GM12865 (cell line): ENCODE results near the gene MYL11.
"Not testable (repeated sequence)": the region's sequence is repeated elsewhere in the genome, so short reads cannot be mapped to it uniquely, and the experiment has no call there.

Source experiments
- DNase-seq: peaks from one replicate; pipeline ENCODE4 v3.0.0; 2010; ENCODE audit warnings: low read depth
- H3K4me3 ChIP-seq: 2 replicates; pipeline ENCODE4 v1.5.1; 2011; ENCODE audit warnings: mild to moderate bottlenecking, low read depth, low read length, control low read depth
- CTCF ChIP-seq: IDR thresholded peaks from 2 replicates; pipeline ENCODE4 v1.5.1; 2011; ENCODE audit warnings: low read length, control low read depth, low read depth, inconsistent platforms; ENCODE audit not compliant: insufficient read depth; ENCODE audit errors: missing control alignments

MYL11 gene

GRCh38 chr16:30395155-30395991, 20.8 kb downstream of the MYL11 start, which contains the start of gene ZNF48:
ZNF48 (plus strand) TSS chr16:30395420; CDS start chr16:30395795, 375 bp downstream.
- peak; percentile 89 for DNase-seq
- H3K4me3 ChIP-seq: peak within 1 kb of the TSS; percentile 85
- TF ChIP-seq CTCF: peak; percentile 31

- no peak for DNase-seq
- H3K4me3 ChIP-seq: peak overlapping the region; percentile 85
- no peak for TF ChIP-seq CTCF
These were observed 21.5 kb downstream of the MYL11 start for GRCh38 chr16:30395992-30396585.

GRCh38 chr16:30396627-30397026, 22.0 kb downstream of the MYL11 start:
- not testable (repeated sequence) for H3K4me3 ChIP-seq, DNase-seq

- H3K4me3 ChIP-seq: no peak overlapping the region
- no peak for DNase-seq
- TF ChIP-seq CTCF: no peak
These were observed 22.5 kb downstream of the MYL11 start for GRCh38 chr16:30397056-30397455.

- H3K4me3 ChIP-seq: no peak overlapping the region
- no peak for DNase-seq
- TF ChIP-seq CTCF: no peak
These were observed 23.4 kb downstream of the MYL11 start for GRCh38 chr16:30397776-30398660.

GRCh38 chr16:30398661-30399434, 24.2 kb downstream of the MYL11 start:
- H3K4me3 ChIP-seq: no peak overlapping the region
- no peak for DNase-seq
- no peak for TF ChIP-seq CTCF
